OCI-M2 (cell line): ENCODE measurements around the gene EVC2.

Source experiments
- DNase-seq: peaks from one replicate; lab custom pipeline; 2025; ENCODE audit not compliant: unreplicated experiment; lab: John Stamatoyannopoulos, UW

EVC2 gene, protein sequence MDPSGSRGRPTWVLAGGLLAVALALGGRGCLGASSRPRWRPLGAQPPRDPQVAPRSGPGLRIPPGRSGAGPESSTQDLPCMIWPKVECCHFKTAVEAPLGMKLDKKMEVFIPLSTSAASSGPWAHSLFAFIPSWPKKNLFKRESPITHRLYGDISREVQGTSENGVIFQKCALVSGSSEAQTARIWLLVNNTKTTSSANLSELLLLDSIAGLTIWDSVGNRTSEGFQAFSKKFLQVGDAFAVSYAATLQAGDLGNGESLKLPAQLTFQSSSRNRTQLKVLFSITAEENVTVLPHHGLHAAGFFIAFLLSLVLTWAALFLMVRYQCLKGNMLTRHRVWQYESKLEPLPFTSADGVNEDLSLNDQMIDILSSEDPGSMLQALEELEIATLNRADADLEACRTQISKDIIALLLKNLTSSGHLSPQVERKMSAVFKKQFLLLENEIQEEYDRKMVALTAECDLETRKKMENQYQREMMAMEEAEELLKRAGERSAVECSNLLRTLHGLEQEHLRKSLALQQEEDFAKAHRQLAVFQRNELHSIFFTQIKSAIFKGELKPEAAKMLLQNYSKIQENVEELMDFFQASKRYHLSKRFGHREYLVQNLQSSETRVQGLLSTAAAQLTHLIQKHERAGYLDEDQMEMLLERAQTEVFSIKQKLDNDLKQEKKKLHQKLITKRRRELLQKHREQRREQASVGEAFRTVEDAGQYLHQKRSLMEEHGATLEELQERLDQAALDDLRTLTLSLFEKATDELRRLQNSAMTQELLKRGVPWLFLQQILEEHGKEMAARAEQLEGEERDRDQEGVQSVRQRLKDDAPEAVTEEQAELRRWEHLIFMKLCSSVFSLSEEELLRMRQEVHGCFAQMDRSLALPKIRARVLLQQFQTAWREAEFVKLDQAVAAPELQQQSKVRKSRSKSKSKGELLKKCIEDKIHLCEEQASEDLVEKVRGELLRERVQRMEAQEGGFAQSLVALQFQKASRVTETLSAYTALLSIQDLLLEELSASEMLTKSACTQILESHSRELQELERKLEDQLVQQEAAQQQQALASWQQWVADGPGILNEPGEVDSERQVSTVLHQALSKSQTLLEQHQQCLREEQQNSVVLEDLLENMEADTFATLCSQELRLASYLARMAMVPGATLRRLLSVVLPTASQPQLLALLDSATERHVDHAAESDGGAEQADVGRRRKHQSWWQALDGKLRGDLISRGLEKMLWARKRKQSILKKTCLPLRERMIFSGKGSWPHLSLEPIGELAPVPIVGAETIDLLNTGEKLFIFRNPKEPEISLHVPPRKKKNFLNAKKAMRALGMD

DNA sequence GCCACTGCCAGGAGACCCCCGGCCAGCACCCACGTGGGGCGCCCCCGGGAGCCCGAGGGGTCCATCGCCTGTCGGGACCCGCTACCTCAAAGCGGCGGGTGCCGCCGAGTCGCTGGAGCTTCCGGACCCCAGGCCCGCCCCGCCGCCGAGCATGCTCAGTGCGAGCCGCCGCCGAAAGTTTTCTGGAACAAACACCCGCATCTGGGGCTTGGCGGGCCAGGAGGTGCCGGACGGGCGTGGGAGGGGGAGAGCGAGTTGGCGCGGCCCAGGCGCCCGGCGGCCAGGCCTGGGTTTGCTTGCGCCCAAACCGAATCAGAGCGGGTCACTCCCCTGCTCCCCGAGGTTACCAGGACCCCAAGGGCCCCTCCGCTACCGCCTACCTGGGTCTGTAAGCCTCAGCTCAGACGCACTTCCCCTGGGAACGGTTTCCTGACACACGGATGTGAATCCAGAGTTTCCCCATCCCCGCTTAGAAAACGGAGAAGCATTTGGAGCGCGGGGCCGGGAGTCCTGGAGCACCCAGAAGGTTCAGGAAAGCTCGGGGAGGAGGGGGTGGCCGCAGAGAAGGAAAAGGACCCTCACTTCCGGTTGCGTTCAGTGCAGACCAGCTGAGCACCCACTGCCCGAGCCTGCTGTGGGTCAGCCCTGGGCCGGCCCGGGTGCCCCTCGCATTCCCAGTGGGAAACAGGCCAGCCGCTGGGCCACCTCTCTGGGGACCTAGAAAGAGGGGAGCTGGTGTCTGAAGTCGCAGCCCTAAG, at the start of gene EVC2:
Gene EVC2 (minus strand): TSS at position 111 of the 758 bp plus-strand sequence. CDS start 46 bp downstream, at position 65.
- DNase-seq = no peak

DNA sequence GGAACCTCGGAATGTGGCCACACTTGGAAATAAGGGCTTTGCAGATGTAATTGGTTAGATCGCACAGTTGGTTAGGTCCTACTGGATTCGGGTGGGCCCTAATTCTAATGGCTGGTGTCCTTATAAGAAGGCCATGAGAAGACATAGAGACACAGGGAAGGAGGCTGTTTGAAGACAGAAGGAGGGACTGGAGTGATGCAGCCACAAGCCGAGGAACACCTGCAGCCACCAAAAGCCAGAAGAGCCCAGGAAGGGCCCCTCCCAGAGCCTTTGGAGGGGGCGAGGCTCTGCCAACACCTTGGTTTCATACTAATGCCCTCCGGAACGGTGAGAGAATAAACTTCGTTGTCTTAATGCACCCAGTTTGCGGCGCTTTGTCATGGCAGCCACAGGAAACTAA, 49.6 kb upstream of the EVC2 start:
- DNase-seq = no peak

DNA sequence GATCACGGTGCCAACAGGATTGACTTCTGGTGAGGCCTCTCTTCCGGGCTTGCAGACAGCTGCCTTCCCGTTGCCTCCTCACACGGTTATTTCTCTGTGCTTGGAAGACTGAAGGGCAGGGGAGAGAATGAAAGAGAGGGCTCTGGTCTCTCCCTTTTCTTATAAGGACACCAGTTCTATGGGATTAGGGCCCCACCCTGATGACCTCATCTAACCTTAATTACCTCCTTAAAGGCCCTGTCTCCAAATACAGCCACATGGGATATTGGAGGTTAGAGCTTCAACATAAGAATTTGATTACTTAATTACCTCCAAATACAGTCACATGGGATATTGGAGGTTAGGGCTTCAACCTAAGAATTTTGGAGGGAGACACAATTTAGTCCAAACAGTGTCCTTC, 49.2 kb upstream of the EVC2 start:
- no peak for DNase-seq

DNA sequence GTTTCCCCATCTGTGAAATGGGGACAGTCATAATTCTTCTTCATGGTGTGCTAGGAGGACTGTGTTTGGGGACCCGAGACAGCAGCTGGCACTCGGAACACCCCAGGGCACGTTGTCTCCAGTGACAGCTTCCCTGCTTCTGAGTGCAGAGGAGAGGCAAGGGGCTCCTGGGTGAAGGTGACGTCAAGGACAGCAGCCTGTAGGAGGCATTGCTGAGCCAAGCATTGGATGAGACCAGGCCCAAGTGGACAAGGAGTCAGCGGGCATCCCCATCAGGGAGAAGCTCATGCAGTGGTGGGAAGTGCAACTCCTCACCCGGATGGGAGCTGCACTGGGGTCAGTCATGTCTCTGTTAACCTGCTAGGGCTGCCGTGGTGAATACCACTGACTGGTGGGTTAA, 48.7 kb upstream of the EVC2 start:
- DNase-seq = no peak

DNA sequence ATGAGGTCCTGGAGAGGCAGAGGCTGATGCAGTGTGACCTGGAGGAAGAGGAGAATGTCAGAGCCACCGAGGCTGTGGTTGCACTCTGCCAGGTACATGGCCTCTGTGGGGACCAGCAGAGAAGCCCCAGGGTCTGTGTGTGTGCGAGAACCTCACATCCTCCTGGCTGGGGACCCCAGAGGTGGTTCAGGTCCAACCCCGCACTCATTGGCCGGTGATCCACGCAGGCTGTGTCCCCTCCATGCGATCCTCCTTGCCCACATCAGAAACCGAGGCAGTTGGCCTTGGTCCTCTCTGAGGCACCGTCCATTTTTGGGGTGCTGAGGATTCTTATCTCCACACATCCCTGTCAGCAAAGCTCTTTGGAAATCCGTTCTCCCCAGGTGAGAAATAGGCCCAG, 47.9 kb upstream of the EVC2 start:
- no peak for DNase-seq

DNA sequence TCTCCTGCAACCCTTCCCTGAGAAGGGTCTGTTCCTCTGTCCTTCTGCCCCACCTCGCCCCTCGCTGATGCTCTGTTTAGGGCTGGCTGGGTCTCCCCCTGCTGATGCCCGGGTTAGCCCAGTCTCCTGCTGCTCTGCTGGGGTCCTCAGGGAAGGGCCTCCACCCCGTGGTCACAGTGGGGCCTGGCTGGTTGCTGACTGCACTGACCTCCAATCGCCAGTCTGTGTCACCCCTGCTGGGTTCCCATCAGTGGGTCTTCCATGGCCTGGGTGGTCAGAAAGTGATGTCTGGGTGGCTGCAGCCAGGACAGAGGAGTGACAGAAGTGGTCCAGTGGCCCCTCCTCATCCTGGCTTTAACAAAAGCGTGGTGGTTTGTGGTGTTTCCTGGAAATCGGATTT, 47.3 kb upstream of the EVC2 start:
- DNase-seq = no peak

DNA sequence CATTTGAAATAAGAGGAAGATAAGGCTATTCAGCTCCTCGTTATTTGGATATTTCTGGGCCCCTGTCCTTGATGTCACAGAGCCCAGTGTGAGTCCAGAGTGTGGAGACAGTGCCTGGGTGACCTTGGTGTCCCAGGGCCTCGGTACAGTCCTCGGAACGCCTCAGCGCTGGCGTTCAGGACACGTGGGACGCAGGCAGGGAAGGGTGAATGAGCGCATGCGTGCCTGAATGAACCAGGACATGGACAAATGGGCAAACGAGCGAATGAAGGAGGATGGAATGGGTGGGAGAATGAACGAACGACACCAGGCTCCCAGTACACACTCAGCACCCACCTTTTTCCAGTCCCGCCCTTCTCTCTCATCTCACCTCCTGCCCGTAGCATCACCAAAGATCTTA, 46.8 kb upstream of the EVC2 start:
- DNase-seq = no peak

DNA sequence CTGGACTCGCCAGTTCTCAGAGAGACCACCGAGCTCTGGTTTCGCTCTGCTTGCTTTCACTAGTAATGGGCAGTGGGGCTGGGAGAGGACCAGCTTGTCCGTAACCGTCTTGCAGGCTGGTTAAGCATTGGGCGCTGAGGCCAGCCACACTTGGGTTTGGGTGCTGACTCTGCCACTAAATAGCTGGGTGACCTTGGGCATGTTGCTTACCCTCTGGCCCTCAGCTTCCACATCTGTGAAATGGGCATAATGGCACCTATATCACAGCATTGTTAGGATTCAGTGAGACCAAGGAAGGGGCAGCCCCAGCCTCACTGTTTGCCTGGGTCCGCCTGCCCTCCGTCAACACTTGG, 46.1 kb upstream of the EVC2 start:
- DNase-seq = no peak

DNA sequence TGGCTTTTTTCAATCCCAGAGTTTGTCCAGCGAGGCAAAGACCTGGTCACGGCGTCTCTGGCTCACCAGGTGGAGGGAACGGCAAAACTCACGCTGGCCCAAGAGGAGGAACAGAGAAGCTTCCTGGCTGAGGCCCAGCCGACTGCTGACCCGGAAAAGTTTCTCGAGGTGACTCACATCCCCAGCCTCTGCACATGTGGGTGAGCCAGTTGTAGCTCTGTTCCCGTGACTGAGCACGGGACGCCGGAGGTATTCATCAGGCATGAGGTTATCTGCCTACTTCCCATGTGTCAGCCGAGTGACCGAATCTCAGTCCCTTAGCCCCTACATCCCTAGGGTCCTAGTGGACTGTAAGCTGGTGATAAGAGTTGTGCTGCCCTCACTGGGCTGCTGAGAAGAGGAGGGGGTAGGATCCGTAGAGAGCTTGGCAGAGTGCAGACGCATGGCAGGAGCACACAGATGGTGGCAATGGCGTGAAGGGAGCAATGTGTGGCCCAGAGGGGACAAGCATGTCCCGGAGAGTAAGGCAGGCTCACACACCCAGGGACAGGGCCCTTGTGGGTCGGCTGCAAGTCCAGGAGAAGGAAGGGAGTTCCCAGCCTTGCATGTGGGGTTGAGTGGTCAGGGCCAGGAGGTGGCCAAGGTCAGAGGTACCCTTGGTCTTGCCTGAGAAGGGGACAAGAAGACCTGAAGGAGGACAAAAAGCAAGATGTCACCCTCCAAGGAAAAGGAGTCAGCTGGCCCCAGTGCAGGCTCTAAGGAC, 45.6 kb upstream of the EVC2 start:
- DNase-seq = no peak

DNA sequence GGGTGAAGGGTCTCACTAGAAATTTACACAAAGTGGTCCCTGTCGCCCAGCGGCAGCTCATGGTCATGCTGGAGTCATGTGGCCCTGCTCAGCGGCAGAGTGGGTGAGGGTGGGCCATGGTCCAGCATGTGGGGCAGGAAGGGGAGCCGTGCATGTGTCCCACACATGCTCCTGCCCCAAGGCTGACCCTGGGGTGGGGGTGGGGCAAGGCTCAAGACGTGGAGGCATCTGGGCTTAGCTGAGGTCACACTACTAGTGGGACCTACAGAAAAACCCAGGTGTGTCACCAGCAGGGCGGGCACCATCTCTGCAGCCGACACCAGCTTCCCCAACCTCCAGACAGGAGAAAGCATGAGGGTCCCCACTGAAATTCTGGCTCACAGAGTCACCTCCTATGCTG, 45.0 kb upstream of the EVC2 start:
- DNase-seq = no peak

DNA sequence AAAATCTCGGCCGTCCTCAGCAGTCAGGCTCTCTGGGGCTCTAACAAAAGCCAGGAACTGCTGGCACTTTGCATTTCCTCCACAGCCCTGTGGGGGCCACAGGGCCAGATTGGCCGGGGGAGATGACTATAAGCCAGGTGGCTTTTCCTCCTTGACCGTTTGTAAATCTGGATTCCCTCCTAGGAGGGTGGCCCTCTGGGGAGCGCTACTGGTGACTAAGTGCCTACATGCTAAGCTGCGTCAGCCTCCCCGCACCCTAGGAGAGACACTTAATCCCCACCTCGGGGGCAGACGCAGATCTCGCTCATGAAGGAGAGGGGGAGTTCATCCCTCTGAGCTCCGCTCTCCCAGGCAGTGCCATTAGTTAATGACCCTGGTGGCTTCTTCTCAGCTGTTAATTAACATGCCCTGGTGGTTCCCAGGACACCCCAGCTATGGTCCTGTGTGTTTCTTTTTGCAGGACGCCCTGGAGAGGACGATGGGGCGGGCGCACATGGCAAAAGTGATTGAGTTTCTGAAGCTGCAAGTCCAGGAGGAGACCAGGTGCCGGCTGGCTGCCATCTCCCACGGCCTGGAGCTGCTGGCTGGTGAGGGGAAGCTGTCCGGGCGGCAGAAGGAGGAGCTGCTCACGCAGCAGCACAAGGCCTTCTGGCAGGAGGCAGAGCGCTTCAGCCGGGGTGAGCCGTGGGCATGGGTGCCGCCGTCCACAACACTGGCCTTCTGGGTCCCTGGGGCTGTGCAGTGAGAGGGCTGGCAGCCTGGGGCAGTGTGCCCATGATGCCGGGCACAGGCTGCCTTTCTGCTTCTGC, 44.2 kb upstream of the EVC2 start:
- no peak for DNase-seq

DNA sequence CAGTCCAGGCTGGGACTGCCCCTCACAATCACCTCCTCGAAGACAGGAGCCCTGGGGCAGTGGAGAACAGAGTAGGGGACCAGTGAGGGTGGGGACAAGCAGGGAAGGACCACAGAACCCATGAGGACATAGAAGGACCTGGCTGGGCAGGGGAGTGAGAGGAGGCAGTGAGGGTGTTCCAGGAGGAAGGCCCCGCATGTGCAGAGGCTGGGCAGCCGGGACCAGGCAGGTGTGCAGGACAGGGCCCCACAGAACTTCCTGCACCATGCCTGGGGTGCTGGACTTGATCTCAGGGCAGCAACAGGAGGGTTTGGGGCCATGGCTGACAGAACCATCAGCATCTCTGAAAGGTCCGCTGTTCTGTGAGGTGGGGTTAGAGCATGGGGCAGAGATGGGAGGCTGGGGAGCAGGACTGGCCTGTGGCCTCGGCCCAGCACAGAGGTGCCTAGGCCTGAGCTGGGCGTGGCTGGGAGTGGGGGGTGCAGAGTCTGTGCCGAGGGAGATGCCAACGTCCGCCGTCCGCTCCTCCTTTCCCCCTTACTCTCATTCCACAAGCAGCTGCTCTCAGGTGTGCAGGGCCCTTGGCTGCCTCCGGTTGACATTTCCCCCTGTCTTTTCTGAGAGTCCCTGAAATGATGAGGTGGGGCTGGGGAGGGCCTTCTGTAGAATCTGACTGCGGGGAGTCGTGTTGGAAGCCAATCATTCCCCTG, 43.5 kb upstream of the EVC2 start:
- no peak for DNase-seq

DNA sequence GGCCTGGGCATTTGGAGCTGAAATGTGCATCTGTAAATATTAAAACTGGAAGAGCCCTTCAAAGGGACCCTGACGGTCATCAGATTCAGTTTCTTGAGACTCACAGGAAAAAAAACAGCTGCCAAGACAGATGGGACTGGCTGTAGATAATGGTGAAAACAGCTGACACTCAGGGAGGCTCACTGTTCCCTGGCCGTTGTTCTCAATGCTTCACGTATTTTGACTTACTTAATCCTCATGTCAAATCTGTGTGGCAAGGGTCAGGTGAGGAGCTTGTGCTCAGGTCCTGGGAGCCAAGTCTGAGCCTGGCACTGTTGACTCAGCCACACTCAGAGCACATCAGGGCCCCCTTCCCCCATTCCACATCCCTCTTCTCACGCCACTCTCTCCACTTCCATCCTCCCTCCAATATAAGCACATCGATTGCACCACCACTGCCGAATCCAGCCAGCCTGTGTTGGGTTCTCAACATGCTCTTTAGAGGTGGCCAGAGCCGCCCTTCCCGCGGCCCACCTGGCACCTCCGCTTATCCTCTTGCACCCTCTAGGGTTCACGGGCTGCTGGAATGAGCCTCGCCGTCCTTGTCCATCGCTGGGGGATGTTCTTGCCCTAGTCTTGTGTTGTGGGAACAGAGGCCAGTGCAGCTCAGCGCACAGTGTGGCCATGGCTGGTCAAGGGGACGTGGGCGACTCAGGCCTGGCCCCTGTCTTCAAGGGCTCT, 42.7 kb upstream of the EVC2 start:
- DNase-seq = no peak

DNA sequence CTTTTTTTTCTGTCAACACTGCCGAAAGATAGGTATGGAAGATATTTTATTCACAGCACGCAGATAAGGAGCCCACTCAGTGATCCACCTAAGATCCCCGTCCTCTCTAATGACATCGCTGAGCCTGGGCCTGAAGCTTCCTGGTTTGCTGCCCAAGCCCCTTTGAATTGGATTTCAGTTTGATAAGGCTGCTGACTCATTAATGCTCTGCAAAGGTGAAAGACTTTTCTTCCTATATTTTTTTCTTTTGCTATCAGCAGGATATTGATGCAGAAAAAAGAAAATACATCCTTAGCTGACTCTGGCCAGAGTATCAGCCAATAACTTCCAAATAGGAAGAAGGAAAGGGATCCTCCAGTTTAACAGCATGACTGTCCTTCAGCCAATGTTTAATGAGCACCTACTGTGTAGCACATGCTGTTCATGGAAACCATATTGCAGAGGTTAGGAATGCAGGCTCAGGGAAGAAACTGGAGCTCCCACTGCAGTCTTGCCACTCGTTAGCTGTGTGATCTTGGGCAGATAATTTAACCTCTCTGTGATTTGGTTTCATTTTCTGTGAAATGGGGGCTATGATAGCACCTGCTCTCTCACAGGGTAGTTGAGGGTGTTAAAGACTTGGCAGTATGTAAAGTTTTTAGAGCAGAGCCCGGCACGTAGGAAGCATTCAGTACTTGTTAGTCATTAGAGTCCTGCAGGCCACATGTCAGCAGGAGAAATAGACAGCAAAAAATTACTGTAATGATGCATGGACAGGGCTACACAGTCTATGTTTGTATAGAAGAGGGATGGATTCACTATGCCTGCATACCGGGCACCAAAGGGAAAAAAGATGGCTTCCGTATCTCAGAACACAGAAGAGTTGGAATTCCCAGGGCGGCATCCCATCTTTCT, 41.9 kb upstream of the EVC2 start:
- DNase-seq = no peak

DNA sequence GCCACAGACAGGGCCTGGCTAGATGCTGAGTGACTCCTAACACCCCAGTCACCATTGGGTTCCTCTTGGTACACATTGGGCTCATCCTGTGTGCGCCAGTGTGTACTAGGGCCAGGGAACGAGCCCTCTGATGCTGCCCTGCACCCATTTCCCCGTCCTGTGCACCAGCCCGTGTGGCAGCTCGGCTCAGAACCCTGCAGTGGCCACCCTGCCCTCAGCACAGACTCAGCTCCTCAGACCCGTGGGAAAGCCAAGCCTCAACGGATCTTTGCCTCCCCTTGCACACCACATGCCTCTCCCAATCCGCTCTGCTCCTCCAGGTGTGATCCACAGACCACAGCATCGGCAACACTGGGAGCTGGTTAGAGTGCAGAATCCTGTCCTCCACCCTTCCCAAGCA, 41.2 kb upstream of the EVC2 start:
- no peak for DNase-seq

DNA sequence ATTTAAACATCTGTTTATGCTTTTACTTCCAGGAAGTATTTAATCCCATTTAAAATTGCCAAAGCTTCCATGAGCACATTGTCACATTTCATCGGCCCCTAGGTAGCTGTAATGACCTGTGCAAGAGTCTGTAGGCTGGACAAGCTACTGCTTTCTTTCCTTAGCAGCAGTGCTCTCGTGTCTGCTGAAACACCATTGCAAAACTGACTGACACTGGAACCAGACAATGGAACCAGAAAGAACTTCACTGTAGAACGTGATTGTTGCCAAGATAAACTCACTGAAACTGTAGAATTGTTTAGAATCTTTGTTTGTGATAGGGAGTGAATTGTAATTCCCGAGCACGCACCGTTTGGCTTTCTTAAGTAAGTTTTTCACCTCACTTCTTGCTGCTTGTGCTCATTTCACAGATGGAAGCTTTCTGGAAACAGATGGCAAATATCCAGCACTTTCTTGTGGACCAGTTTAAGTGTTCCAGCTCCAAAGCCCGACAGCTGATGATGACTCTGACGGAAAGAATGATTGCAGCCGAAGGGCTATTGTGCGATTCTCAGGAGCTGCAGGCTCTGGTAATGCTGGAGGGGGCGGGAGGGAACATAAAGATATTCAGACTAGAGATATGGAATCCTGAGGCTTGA, 39.5 kb upstream of the EVC2 start:
- no peak for DNase-seq
